GM12878 (cell line): ENCODE results near the gene CAMKMT. TPM values are rescaled to one million over a fixed set of nuclear protein-coding genes. Genes with fewer than 3 reads are reported as not detected.

Experiments
- ATAC-seq: fragments of 200-7000 bp; cut with Tn5 transposase; 3 replicates; pipeline ENCODE4 v1.9.1; 2020; ENCODE audit warnings: mild to moderate bottlenecking, moderate library complexity
- BruUV-seq: library from RNA; stranded (reverse); fragments of 400-500 nt; replicated peaks from 2 replicates; lab custom pipeline; 2021; lab: Mats Ljungman, UMichigan
- CTCF ChIA-PET: fragments of 300-600 bp; sonication (Branson Sonifier 250); formaldehyde crosslinking; extraction: SDS; loops from one replicate; lab custom pipeline; 2021; ENCODE audit warnings: inconsistent platforms; lab: Yijun Ruan, JAX
- POLR2A ChIA-PET: fragments of 350-600 bp; formaldehyde crosslinking; extraction: SDS; loops from one replicate; lab custom pipeline; 2021; ENCODE audit warnings: inconsistent platforms; lab: Charles Lee
- RAD21 ChIA-PET: fragments of 300-600 bp; sonication (Branson Sonifier 250); formaldehyde crosslinking; loops from one replicate; lab custom pipeline; 2023; ENCODE audit warnings: antibody characterized with exemption; ENCODE audit not compliant: unreplicated experiment; lab: Charles Lee
- SMC1A ChIA-PET: fragments of 300-600 bp; sonication (Branson Sonifier 250); formaldehyde crosslinking; loops from one replicate; lab custom pipeline; 2023; ENCODE audit not compliant: unreplicated experiment, uncharacterized antibody; lab: Charles Lee
- DNase-seq: peaks from one replicate; pipeline ENCODE4 v3.0.0-alpha.2; 2011; ENCODE audit warnings: low read depth, low spot score
- FAIRE-seq: peaks from 3 replicates; lab custom pipeline; 2011; peaks lifted over from hg19 to GRCh38; lab: Jason Lieb, UNC
- H2AFZ ChIP-seq: 2 replicates; pipeline ENCODE4 v1.6.0; 2011; ENCODE audit warnings: low read depth, low read length, control low read depth; ENCODE audit not compliant: control insufficient read depth
- H3K27ac ChIP-seq: 2 replicates; pipeline ENCODE4 v1.5.1; 2011; ENCODE audit warnings: control low read depth; ENCODE audit not compliant: control insufficient read depth, insufficient read depth
- H3K27me3 ChIP-seq, 2 experiments: replicated peaks in 1 of 2; 2 replicates each; pipeline versions ENCODE4 v1.6.0 to v1.6.1; 2011; ENCODE audit warnings: low read length in 1 of 2; ENCODE audit not compliant: control insufficient read depth in 2 of 2, insufficient read depth in 2 of 2
- H3K36me3 ChIP-seq, 2 experiments: 2 replicates each; pipeline ENCODE4 v1.5.1; 2011; ENCODE audit warnings: low read length in 1 of 2; ENCODE audit not compliant: control insufficient read depth in 2 of 2, insufficient read depth in 2 of 2
- H3K4me1 ChIP-seq: 2 replicates; pipeline ENCODE4 v1.6.1; 2011; ENCODE audit warnings: mild to moderate bottlenecking, low read length, moderate library complexity, mixed read lengths; ENCODE audit not compliant: control insufficient read depth, insufficient read depth
- H3K4me2 ChIP-seq: 2 replicates; pipeline ENCODE4 v1.6.0; 2011; ENCODE audit warnings: control low read depth; ENCODE audit not compliant: control insufficient read depth, insufficient read depth
- H3K4me3 ChIP-seq: fragments of 200-600 bp; sonication (generic); 2 replicates; pipeline ENCODE4 v1.5.1; 2016
- H3K79me2 ChIP-seq: 2 replicates; pipeline ENCODE4 v1.6.0; 2011; ENCODE audit warnings: low read length; ENCODE audit not compliant: control insufficient read depth, insufficient read depth
- H3K9ac ChIP-seq: 2 replicates; pipeline ENCODE4 v1.8.0; 2011; ENCODE audit warnings: low read length, control low read depth, mixed read lengths; ENCODE audit not compliant: control insufficient read depth, insufficient read depth
- H3K9me3 ChIP-seq: replicated peaks from 3 replicates; pipeline ENCODE4 v1.5.1; 2011; ENCODE audit warnings: mild to moderate bottlenecking, low read length; ENCODE audit not compliant: control insufficient read depth, insufficient read depth
- H4K20me1 ChIP-seq: 2 replicates; pipeline ENCODE4 v1.6.0; 2011; ENCODE audit not compliant: control insufficient read depth, insufficient read depth
- BCL11A ChIP-seq: IDR thresholded peaks from 2 replicates; pipeline ENCODE4 v1.6.1; 2011; ENCODE audit warnings: low read depth, low read length
- CEBPB ChIP-seq, 2 experiments: fragments of 150-350 bp in 1 of 2; IDR thresholded peaks; 2 replicates each; pipeline ENCODE4 v1.6.1; 2012 to 2014; ENCODE audit warnings: low read depth in 2 of 2, low read length in 2 of 2, borderline replicate concordance in 1 of 2, inconsistent platforms in 1 of 2
- CHD1 ChIP-seq: IDR thresholded peaks from 2 replicates; pipeline ENCODE4 v1.6.1; 2012; ENCODE audit warnings: low read depth, low read length, improper control_type of control experiment
- ESRRA ChIP-seq: IDR thresholded peaks from 2 replicates; pipeline ENCODE4 v1.6.1; 2012; ENCODE audit warnings: mild to moderate bottlenecking, low read length, improper control_type of control experiment
- HCFC1 ChIP-seq: fragments of 150-350 bp; IDR thresholded peaks from 2 replicates; pipeline ENCODE4 v1.6.1; 2014; ENCODE audit warnings: low read length
- HDAC6 ChIP-seq: fragments of 200-600 bp; sonication (generic); IDR thresholded peaks from one replicate; pipeline ENCODE4 v1.8.0; 2017; ENCODE audit warnings: antibody characterized with exemption; ENCODE audit not compliant: unreplicated experiment
- IRF3 ChIP-seq: fragments of 450-650 bp; IDR thresholded peaks from 2 replicates; pipeline ENCODE4 v1.6.1; 2014; ENCODE audit warnings: mild to moderate bottlenecking
- IRF5 ChIP-seq: fragments of 450-650 bp; IDR thresholded peaks from 2 replicates; pipeline ENCODE4 v1.6.1; 2017; ENCODE audit warnings: borderline replicate concordance
- MEF2A ChIP-seq: IDR thresholded peaks from 2 replicates; pipeline ENCODE4 v1.6.1; 2011; ENCODE audit warnings: low read depth, mild to moderate bottlenecking, low read length, moderate library complexity; ENCODE audit not compliant: insufficient read depth
- NFIC ChIP-seq: IDR thresholded peaks from 2 replicates; pipeline ENCODE4 v1.6.1; 2012; ENCODE audit warnings: low read depth, mild to moderate bottlenecking, inconsistent platforms, low read length, moderate library complexity
- PAX5 ChIP-seq: IDR thresholded peaks from 2 replicates; pipeline ENCODE4 v1.6.1; 2011; ENCODE audit warnings: low read depth, low read length, borderline replicate concordance
- SIX5 ChIP-seq: IDR thresholded peaks from 2 replicates; pipeline ENCODE4 v1.6.1; 2011; ENCODE audit warnings: mild to moderate bottlenecking, low read depth, low read length, moderate library complexity; ENCODE audit not compliant: severe bottlenecking
- SMC3 ChIP-seq: IDR thresholded peaks from 2 replicates; pipeline ENCODE4 v1.6.1; 2011; ENCODE audit warnings: low read length, improper control_type of control experiment, borderline replicate concordance
- SP1 ChIP-seq: IDR thresholded peaks from one replicate; pipeline ENCODE4 v1.6.1; 2011; ENCODE audit warnings: low read depth, low read length
- TBL1XR1 ChIP-seq: IDR thresholded peaks from 2 replicates; pipeline ENCODE4 v1.6.1; 2012; ENCODE audit warnings: low read depth, low read length, improper control_type of control experiment
- ZNF384 ChIP-seq: IDR thresholded peaks from 2 replicates; pipeline ENCODE4 v1.6.1; 2012; ENCODE audit warnings: low read depth, mild to moderate bottlenecking, low read length, improper control_type of control experiment, borderline replicate concordance
- WGBS: methylation state at CpG from one replicate; pipeline ENCODE4 v1.1.6; 2016; ENCODE audit warnings: low lambda C conversion rate; ENCODE audit not compliant: insufficient replicate concordance, insufficient coverage; ENCODE audit errors: missing lambda C conversion rate; 5-methylcytosine and 5-hydroxymethylcytosine counted together
- in situ Hi-C: fragments of 300-500 bp; cut with MboI; formaldehyde crosslinking; loops from 9 replicates; pipeline ENCODE4 v1.14.3; 2018; ENCODE audit warnings: mixed read lengths
- intact Hi-C: fragments of 100-400 bp; cut with micrococcal nuclease; formaldehyde crosslinking; loops from one replicate; pipeline ENCODE4 v1.14.2; 2022; ENCODE audit not compliant: unreplicated experiment
- polyA plus RNA-seq, 11 experiments: library from polyadenylated mRNA; depleted of rRNA in 4 of 11; unstranded in 6 of 11; stranded (reverse) in 5 of 11; fragments of >200 nt; fragmentation: Nextera tagmentation in 4 of 11; fragmentation: Illumina TruSeq in 1 of 11; extraction: Ambion mirVana in 4 of 11; extraction: Trizol in 1 of 11; gene quantifications; 1 replicate in 1 of 11; 2 replicates in 10 of 11; pipeline versions ENCODE4 v1.2.1 to v1.2.3, GENCODE V29; 2011 to 2016; ENCODE audit warnings: inconsistent platforms in 2 of 11, missing spikeins in 2 of 11, low read depth in 1 of 11
- total RNA-seq, 4 experiments: library from RNA; depleted of rRNA in 3 of 4; stranded (reverse); fragments of >200 nt in 3 of 4; fragmentation: Illumina TruSeq in 1 of 4; extraction: Trizol in 1 of 4; gene quantifications; 2 replicates each; pipeline versions ENCODE4 v1.2.1 to v1.2.3, GENCODE V29; 2013 to 2021
- TF ChIP-seq, protein P1 (sequence below): IDR thresholded peaks from 2 replicates; pipeline ENCODE4 v1.6.1; 2012; ENCODE audit warnings: low read depth, low read length, improper control_type of control experiment
- TF ChIP-seq, protein P2 (sequence below): fragments of 150-350 bp; IDR thresholded peaks from 2 replicates; pipeline ENCODE4 v1.6.1; 2014; ENCODE audit warnings: mild to moderate bottlenecking, low read depth, low read length

Gene CAMKMT
- total and polyA plus RNA-seq, 10 of the 15 experiments (the other 5 are each of a cell fraction or from before 2014, with no cell fraction given), result 2.7 to 16.0 (median 11.8) TPM

DNA sequence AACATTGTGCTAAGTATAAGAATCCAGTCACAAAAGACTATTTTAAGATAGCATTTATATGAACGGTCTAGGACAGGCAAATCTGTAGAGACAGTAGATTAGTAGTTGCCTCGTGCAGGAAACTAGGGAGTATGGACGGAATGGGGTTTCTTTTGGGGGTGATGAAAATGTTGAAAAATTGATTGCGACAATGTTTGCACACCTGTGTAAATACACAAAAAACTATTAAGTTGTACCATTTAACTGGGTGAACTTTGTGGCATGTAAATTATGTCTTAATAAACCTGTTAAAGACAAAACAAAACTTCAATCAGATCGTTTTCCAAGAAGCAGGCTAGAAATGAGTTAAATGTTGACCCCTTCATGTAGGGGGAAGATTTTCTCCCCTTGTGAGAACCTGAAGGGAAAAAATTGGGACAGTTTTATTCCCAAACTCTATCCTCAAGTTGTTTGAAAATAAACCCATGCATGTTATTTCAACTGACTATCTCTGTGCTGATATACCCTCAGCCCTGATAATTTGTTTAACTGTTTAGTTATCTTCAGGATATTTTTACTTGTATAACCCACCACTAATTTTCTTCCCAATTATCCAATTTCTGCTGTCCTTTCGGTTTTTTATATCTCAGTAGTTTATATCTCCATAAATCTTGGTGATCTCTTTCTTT, 87.2 kb downstream of the CAMKMT start:
- FAIRE-seq (peak; percentile 47), ATAC-seq (no peak), DNase-seq (no peak)
- Histone ChIP-seq H3K27me3 (no peaks in the 10 kb centered on the region), H4K20me1 (no peaks in the 10 kb centered on the region), H3K27ac (no peak overlapping the region), H3K79me2 (no peaks in the 10 kb centered on the region), H2AFZ (no peak overlapping the region), H3K9me3 (no peaks in the 10 kb centered on the region), H3K4me2 (no peak overlapping the region), H3K4me1 (no peaks in the 10 kb centered on the region), H3K36me3 (no peaks in the 10 kb centered on the region), H3K9ac (no peak overlapping the region), H3K4me3 (no peak overlapping the region)
- TF ChIP-seq ESRRA, result no peak
- no peak for TF ChIP-seq ZNF384
- no peak for TF ChIP-seq CHD1
- TF ChIP-seq IRF3, result no peak
- TF ChIP-seq TBL1XR1, result no peak
- TF ChIP-seq IRF5, result no peak
- TF ChIP-seq NFIC, result no peak
- no peak for TF ChIP-seq PAX5
- TF ChIP-seq, protein P1, sequence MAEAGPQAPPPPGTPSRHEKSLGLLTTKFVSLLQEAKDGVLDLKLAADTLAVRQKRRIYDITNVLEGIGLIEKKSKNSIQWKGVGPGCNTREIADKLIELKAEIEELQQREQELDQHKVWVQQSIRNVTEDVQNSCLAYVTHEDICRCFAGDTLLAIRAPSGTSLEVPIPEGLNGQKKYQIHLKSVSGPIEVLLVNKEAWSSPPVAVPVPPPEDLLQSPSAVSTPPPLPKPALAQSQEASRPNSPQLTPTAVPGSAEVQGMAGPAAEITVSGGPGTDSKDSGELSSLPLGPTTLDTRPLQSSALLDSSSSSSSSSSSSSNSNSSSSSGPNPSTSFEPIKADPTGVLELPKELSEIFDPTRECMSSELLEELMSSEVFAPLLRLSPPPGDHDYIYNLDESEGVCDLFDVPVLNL, result no peak
- TF ChIP-seq SMC3, result no peak
- no peak for TF ChIP-seq HCFC1
- no peak for TF ChIP-seq SP1
- no peak for TF ChIP-seq MEF2A
- TF ChIP-seq, protein P2, sequence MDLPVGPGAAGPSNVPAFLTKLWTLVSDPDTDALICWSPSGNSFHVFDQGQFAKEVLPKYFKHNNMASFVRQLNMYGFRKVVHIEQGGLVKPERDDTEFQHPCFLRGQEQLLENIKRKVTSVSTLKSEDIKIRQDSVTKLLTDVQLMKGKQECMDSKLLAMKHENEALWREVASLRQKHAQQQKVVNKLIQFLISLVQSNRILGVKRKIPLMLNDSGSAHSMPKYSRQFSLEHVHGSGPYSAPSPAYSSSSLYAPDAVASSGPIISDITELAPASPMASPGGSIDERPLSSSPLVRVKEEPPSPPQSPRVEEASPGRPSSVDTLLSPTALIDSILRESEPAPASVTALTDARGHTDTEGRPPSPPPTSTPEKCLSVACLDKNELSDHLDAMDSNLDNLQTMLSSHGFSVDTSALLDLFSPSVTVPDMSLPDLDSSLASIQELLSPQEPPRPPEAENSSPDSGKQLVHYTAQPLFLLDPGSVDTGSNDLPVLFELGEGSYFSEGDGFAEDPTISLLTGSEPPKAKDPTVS, result no peak
- no peak for TF ChIP-seq SIX5
- no peak for TF ChIP-seq BCL11A
- TF ChIP-seq HDAC6, result no peak
- TF ChIP-seq CEBPB (IDR thresholded peaks at IDR 0.05; ENCODE audit: borderline replicate concordance in 1 of 2, low read depth in 2 of 2, low read length in 2 of 2), result no peak
- CTCF ChIA-PET, result no interaction called here
- in situ Hi-C loops (no loop called here), intact Hi-C loops (no loop called here)
- SMC1A ChIA-PET, result no interaction called here
- POLR2A ChIA-PET, result no interaction called here
- RAD21 ChIA-PET, result no interaction called here
- 91% methylated on average over 6 of the region's 6 CpGs for WGBS
- no TSS peak for BruUV-seq
